ENCODE data around the gene HEY2.

- no peak for TF ChIP-seq BHLHE40 (IDR thresholded peaks at IDR 0.05; ENCODE audit: borderline replicate concordance)
- no peak for TF ChIP-seq FOXM1 (IDR thresholded peaks at IDR 0.05; ENCODE audit: borderline replicate concordance)
- TF ChIP-seq TARDBP (IDR thresholded peaks at IDR 0.05) = no peak
- no peak for TF ChIP-seq NFRKB (IDR thresholded peaks at IDR 0.05)
- TF ChIP-seq ZNF384 (IDR thresholded peaks at IDR 0.05) = no peak
- TF ChIP-seq FOXK2 (IDR thresholded peaks at IDR 0.05) = no peak
Observed at GRCh38 chr6:125792680-125793079, 43.2 kb downstream of the HEY2 start.
